Fibroblast of lung (primary cell): ENCODE measurements around the gene CRABP2. TPM values are rescaled to one million over a fixed set of nuclear protein-coding genes. Genes with fewer than 3 reads are reported as not detected.

Experiments
- DNase-seq, 2 donors: peaks; one replicate each; pipeline versions ENCODE4 v3.0.0 to v3.0.0-alpha.2; 2010; ENCODE audit warnings: low read depth in 2 of 2
- H2AFZ ChIP-seq: 2 replicates; pipeline ENCODE4 v1.5.1; 2012; ENCODE audit warnings: low read length, control low read depth, inconsistent platforms
- H3K27ac ChIP-seq: 2 replicates; pipeline ENCODE4 v1.5.1; 2011; ENCODE audit warnings: low read length, control low read depth; ENCODE audit not compliant: insufficient read depth
- H3K27me3 ChIP-seq: 2 replicates; pipeline ENCODE4 v1.5.1; 2011; ENCODE audit warnings: mild to moderate bottlenecking, low read length; ENCODE audit not compliant: control insufficient read depth, insufficient read depth
- H3K36me3 ChIP-seq: 2 replicates; pipeline ENCODE4 v1.5.1; 2011; ENCODE audit warnings: low read length; ENCODE audit not compliant: control insufficient read depth, insufficient read depth
- H3K4me1 ChIP-seq: 2 replicates; pipeline ENCODE4 v1.5.1; 2011; ENCODE audit warnings: low read length; ENCODE audit not compliant: control insufficient read depth, insufficient read depth; ENCODE audit errors: extremely low read depth
- H3K4me2 ChIP-seq: 2 replicates; pipeline ENCODE4 v1.5.1; 2011; ENCODE audit warnings: low read length, control low read depth; ENCODE audit not compliant: insufficient read depth; ENCODE audit errors: extremely low read depth
- H3K4me3 ChIP-seq, 4 experiments: fragments of 200-600 bp in 1 of 4; sonication (generic) in 1 of 4; replicated peaks in 1 of 4; 2 replicates each; pipeline ENCODE4 v1.5.1; 2011 to 2016; ENCODE audit warnings: low read length in 4 of 4, low read depth in 3 of 4, mild to moderate bottlenecking in 3 of 4, control low read depth in 2 of 4, inconsistent platforms in 1 of 4, mixed read lengths in 1 of 4; ENCODE audit not compliant: insufficient read depth in 1 of 4; ENCODE audit errors: control extremely low read depth in 1 of 4
- H3K79me2 ChIP-seq: 2 replicates; pipeline ENCODE4 v1.5.1; 2012; ENCODE audit warnings: mild to moderate bottlenecking, low read length, inconsistent platforms; ENCODE audit not compliant: control insufficient read depth, insufficient read depth
- H3K9ac ChIP-seq: 2 replicates; pipeline ENCODE4 v1.5.1; 2011; ENCODE audit warnings: mild to moderate bottlenecking, low read length, control low read depth; ENCODE audit not compliant: insufficient read depth
- H3K9me3 ChIP-seq: 2 replicates; pipeline ENCODE4 v1.5.1; 2012; ENCODE audit warnings: low read depth, low read length; ENCODE audit not compliant: control insufficient read depth, insufficient read depth
- H4K20me1 ChIP-seq: 2 replicates; pipeline ENCODE4 v1.5.1; 2011; ENCODE audit warnings: low read length; ENCODE audit not compliant: control insufficient read depth, insufficient read depth; ENCODE audit errors: extremely low read depth
- EZH2 ChIP-seq: IDR thresholded peaks from 2 replicates; pipeline ENCODE4 v1.5.1; 2012; ENCODE audit warnings: low read length, control low read depth, mild to moderate bottlenecking; ENCODE audit errors: missing control alignments
- polyA plus RNA-seq, 2 donors: library from polyadenylated mRNA; depleted of rRNA in 1 of 2; stranded (reverse) in 1 of 2; unstranded in 1 of 2; fragments of >200 nt; gene quantifications; 2 replicates each; pipeline ENCODE4 v1.2.1, GENCODE V29; 2011 to 2012; ENCODE audit warnings: missing spikeins in 1 of 2
- total RNA-seq: library from RNA; depleted of rRNA; stranded (reverse); fragments of >200 nt; gene quantifications from 2 replicates; pipeline ENCODE4 v1.2.1, GENCODE V29; 2014
- TF ChIP-seq, protein P1 (sequence below), 2 donors: IDR thresholded peaks in 1 of 2; conservative IDR thresholded peaks in 1 of 2; 1 replicate in 1 of 2; 2 replicates in 1 of 2; pipeline ENCODE4 v1.5.1; 2011 to 2012; ENCODE audit warnings: low read length in 2 of 2, control low read depth in 1 of 2, inconsistent platforms in 1 of 2, low read depth in 1 of 2, mild to moderate bottlenecking in 1 of 2

The CRABP2 gene
- total and polyA plus RNA-seq, 2 donors (not counting 1 experiment from before 2014, with no cell fraction given) = 48.9 to 70.4 TPM

DNA sequence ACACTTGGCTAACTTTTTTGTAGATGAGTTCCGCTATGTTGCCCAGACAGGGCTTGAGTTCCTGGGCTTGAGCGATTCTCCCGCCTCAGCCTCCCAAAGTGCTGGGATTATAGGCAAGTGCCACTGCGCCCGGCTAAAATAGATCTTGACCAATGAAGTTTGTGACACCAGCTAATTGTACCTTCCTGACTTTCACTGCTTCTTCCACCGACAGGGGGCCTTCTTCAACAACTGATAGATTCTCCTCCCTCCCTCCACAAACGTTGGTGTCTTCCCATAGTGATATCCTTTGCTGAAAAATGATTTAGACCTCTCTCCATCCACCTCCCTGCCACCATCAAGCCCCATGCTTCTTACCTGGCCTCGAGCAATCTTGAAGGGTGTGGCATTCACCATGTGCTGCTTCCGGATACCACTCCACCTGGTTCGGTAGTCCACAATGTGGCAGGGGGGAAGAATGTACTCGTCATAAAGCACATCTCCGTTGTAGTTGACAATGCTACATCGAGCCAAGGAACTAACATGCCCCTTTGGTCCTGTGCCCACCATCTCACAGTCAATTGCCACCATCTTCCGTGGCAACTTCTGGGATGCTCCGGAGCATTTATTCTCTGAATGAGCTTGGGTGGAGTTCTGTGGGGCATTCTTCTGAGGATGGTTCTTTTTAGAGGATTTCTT is 21.3 kb upstream of the CRABP2 start:
- H3K79me2 ChIP-seq = peaks cover 57% of the 10 kb centered on the region
- TF ChIP-seq EZH2 = no peak
- TF ChIP-seq, protein P1, sequence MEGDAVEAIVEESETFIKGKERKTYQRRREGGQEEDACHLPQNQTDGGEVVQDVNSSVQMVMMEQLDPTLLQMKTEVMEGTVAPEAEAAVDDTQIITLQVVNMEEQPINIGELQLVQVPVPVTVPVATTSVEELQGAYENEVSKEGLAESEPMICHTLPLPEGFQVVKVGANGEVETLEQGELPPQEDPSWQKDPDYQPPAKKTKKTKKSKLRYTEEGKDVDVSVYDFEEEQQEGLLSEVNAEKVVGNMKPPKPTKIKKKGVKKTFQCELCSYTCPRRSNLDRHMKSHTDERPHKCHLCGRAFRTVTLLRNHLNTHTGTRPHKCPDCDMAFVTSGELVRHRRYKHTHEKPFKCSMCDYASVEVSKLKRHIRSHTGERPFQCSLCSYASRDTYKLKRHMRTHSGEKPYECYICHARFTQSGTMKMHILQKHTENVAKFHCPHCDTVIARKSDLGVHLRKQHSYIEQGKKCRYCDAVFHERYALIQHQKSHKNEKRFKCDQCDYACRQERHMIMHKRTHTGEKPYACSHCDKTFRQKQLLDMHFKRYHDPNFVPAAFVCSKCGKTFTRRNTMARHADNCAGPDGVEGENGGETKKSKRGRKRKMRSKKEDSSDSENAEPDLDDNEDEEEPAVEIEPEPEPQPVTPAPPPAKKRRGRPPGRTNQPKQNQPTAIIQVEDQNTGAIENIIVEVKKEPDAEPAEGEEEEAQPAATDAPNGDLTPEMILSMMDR (conservative IDR thresholded peaks at IDR 0.05 in 1 of 2, IDR thresholded peaks at IDR 0.05 in 1 of 2; ENCODE audit: low read depth in 1 of 2, low read length in 2 of 2) = peak; percentile 63 to 66
- peaks cover 15% of the 10 kb centered on the region for H3K36me3 ChIP-seq
- H2AFZ ChIP-seq = no peak overlapping the region
- no peak overlapping the region for H3K27ac ChIP-seq
- H3K9ac ChIP-seq = no peak overlapping the region
- peak; percentile 53 to 70 for DNase-seq
- H3K9me3 ChIP-seq = no peaks in the 10 kb centered on the region
- H4K20me1 ChIP-seq = no peaks in the 10 kb centered on the region
- peak overlapping the region; percentile 29 to 95 (median 88) for H3K4me3 ChIP-seq
- peaks cover 24% of the 10 kb centered on the region for H3K4me1 ChIP-seq
- H3K4me2 ChIP-seq = peak overlapping the region; percentile 97
- H3K27me3 ChIP-seq = no peaks in the 10 kb centered on the region

- peaks cover 24% of the 10 kb centered on the region for H3K4me1 ChIP-seq
- H2AFZ ChIP-seq = no peak overlapping the region
- H3K9me3 ChIP-seq = no peaks in the 10 kb centered on the region
- H3K36me3 ChIP-seq = peaks cover 17% of the 10 kb centered on the region
- H4K20me1 ChIP-seq = no peaks in the 10 kb centered on the region
- TF ChIP-seq, protein P1 (conservative IDR thresholded peaks at IDR 0.05 in 1 of 2, IDR thresholded peaks at IDR 0.05 in 1 of 2; ENCODE audit: low read depth in 1 of 2, low read length in 2 of 2) = peak; percentile 88 to 96
- TF ChIP-seq EZH2 = no peak
- H3K79me2 ChIP-seq = peaks cover 57% of the 10 kb centered on the region
- peak; percentile 76 to 92 for DNase-seq
- H3K27ac ChIP-seq = no peak overlapping the region
- H3K27me3 ChIP-seq = no peaks in the 10 kb centered on the region
- peak overlapping the region; percentile 97 for H3K4me2 ChIP-seq
- peak overlapping the region; percentile 48 to 95 (median 88) for H3K4me3 ChIP-seq
- no peak overlapping the region for H3K9ac ChIP-seq
Measured at GRCh38 chr1:156725683-156726280, 20.4 kb upstream of the CRABP2 start.

- H3K27ac ChIP-seq = no peak overlapping the region
- TF ChIP-seq EZH2 = no peak
- TF ChIP-seq, protein P1 (conservative IDR thresholded peaks at IDR 0.05 in 1 of 2, IDR thresholded peaks at IDR 0.05 in 1 of 2; ENCODE audit: low read depth in 1 of 2, low read length in 2 of 2) = no peak
- no peaks in the 10 kb centered on the region for H3K27me3 ChIP-seq
- no peak for DNase-seq
- peaks cover 33% of the 10 kb centered on the region for H3K79me2 ChIP-seq
- no peak overlapping the region for H3K4me3 ChIP-seq
- H3K4me2 ChIP-seq = no peak overlapping the region
- no peaks in the 10 kb centered on the region for H4K20me1 ChIP-seq
- H2AFZ ChIP-seq = no peak overlapping the region
- peaks cover 17% of the 10 kb centered on the region for H3K36me3 ChIP-seq
- no peaks in the 10 kb centered on the region for H3K9me3 ChIP-seq
- peaks cover 12% of the 10 kb centered on the region for H3K4me1 ChIP-seq
- H3K9ac ChIP-seq = no peak overlapping the region
Measured at GRCh38 chr1:156721535-156721934, 16.2 kb upstream of the CRABP2 start.
